Lower lobe of right lung (tissue), 2 donors: Measurements from ENCODE around the gene VAPA. TPM values are rescaled to one million over a fixed set of nuclear protein-coding genes. Genes with fewer than 3 reads are reported as not detected.

ENCODE experiments used
- ATAC-seq, 2 donors: fragments of 200-7000 bp; cut with Tn5 transposase; one replicate each; pipeline ENCODE4 v1.9.1; 2020 to 2022; ENCODE audit warnings: mild to moderate bottlenecking in 2 of 2, moderate library complexity in 2 of 2
- DNase-seq: peaks from one replicate; pipeline ENCODE4 v3.0.0-alpha.2; 2020
- H3K27ac ChIP-seq: fragments of 200-600 bp; one replicate; pipeline ENCODE4 v1.8.0; 2022
- H3K27me3 ChIP-seq: fragments of 200-600 bp; one replicate; pipeline ENCODE4 v1.8.0; 2022; ENCODE audit warnings: low read depth
- H3K36me3 ChIP-seq: fragments of 200-600 bp; one replicate; pipeline ENCODE4 v1.8.0; 2022; ENCODE audit warnings: mild to moderate bottlenecking
- H3K4me1 ChIP-seq: fragments of 200-600 bp; one replicate; pipeline ENCODE4 v1.8.0; 2022
- H3K4me3 ChIP-seq: fragments of 200-600 bp; one replicate; pipeline ENCODE4 v1.8.0; 2022; ENCODE audit warnings: mild to moderate bottlenecking
- H3K9me3 ChIP-seq: fragments of 200-600 bp; one replicate; pipeline ENCODE4 v1.8.0; 2022
- CTCF ChIP-seq: fragments of 200-600 bp; IDR thresholded peaks from one replicate; pipeline ENCODE4 v1.8.0; 2022; ENCODE audit warnings: antibody characterized with exemption, mild to moderate bottlenecking
- intact Hi-C: fragments of 100-400 bp; cut with DNase I; formaldehyde crosslinking; loops from one replicate; pipeline ENCODE4 v1.11.0; 2022
- total RNA-seq: library from RNA; stranded (reverse); fragmentation: NEBNext Ultra II Directional; extraction: Animal tissue kit (Norgen Biotek cat#: 25700); gene quantifications from one replicate; pipeline ENCODE4 v1.2.1, GENCODE V29; 2021
- donor health status: DM: no; HTN: yes; CAD: no; lungs with severe emphysema.

VAPA gene
- total RNA-seq, 1 donor from 2014 or later, result 235 TPM

DNA sequence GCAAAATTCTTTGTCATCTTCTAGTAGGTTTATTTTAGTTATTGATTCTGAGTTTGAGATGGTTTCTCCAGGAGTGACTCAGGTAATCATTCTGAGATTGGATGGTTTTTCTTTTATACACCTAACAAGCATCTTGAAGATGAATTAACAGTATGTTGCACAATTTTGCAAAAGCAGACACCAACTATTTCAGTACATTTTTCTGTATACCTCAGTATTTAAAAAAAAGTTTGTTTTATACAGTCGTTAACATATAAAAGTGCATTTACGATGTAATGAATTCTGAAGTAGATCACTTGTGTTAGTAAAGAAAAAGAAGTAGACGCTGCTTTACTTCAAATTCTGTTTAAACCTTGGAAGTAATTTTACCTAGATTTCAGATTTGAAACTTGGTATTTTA is 3.0 kb downstream of the VAPA start:
- H3K36me3 ChIP-seq, result no peaks in the 10 kb centered on the region
- ATAC-seq, result no peak
- H3K27ac ChIP-seq, result peak overlapping the region; percentile 98
- TF ChIP-seq CTCF, result no peak
- no peak for DNase-seq
- no peak overlapping the region for H3K4me3 ChIP-seq
- H3K4me1 ChIP-seq, result peaks cover 66% of the 10 kb centered on the region
- H3K9me3 ChIP-seq, result no peaks in the 10 kb centered on the region
- H3K27me3 ChIP-seq, result no peaks in the 10 kb centered on the region
- intact Hi-C loops, result no loop called here

GRCh38 chr18:9918016-9918680 is 4.3 kb downstream of the VAPA start:
- no peak for TF ChIP-seq CTCF
- peak overlapping the region; percentile 4 for H3K4me3 ChIP-seq
- no peaks in the 10 kb centered on the region for H3K27me3 ChIP-seq
- intact Hi-C loops, result no loop called here
- H3K9me3 ChIP-seq, result no peaks in the 10 kb centered on the region
- no peak overlapping the region for H3K27ac ChIP-seq
- no peaks in the 10 kb centered on the region for H3K36me3 ChIP-seq
- DNase-seq (no peak), ATAC-seq (no peak)
- peaks cover 70% of the 10 kb centered on the region for H3K4me1 ChIP-seq

DNA sequence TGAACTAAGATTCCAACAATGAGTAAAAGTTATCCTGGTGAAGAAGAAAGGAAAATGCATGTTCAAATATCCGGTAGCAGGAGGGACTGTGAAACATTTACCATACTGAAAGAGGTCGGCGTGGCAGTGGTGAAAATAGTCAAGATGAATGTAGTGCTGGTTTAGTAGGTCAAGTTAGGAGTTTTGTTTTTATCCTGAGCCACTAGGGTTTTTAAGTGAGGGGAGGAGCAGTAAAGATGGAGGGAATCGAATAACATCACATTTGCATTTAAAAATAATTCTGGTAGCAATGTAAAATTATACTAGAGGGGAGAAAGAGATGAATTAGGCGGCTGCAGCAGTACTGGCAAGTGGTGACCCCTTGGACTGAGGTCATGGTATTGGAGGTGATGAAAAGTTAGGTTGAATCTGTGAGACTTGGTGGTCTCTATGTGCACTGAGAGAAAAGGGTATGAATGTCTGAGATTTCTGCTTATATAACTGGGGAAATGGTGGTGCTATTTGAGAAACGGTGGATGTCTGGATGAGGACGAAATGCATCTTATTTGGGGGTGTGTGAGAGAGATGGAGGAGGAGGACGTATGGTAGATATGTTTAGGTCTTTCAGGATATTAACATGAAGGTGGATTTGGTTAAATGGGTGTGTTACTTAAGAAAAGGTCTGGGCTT is 5.9 kb downstream of the VAPA start:
- intact Hi-C loops, result no loop called here
- no peaks in the 10 kb centered on the region for H3K9me3 ChIP-seq
- no peak for TF ChIP-seq CTCF
- H3K27ac ChIP-seq, result no peak overlapping the region
- peaks cover 85% of the 10 kb centered on the region for H3K4me1 ChIP-seq
- ATAC-seq (no peak), DNase-seq (no peak)
- no peaks in the 10 kb centered on the region for H3K36me3 ChIP-seq
- no peaks in the 10 kb centered on the region for H3K27me3 ChIP-seq
- H3K4me3 ChIP-seq, result no peak overlapping the region

GRCh38 chr18:9922592-9923311 is 8.9 kb downstream of the VAPA start:
- DNase-seq, result no peak
- intact Hi-C loops, result no loop called here
- Histone ChIP-seq H3K36me3 (no peaks in the 10 kb centered on the region), H3K27me3 (no peaks in the 10 kb centered on the region), H3K27ac (no peak overlapping the region), H3K4me1 (peaks cover 97% of the 10 kb centered on the region), H3K4me3 (no peak overlapping the region), H3K9me3 (no peaks in the 10 kb centered on the region)
- ATAC-seq, result no peak
- TF ChIP-seq CTCF, result no peak

- Histone ChIP-seq H3K9me3 (no peaks in the 10 kb centered on the region), H3K4me1 (peaks cover 97% of the 10 kb centered on the region), H3K4me3 (no peak overlapping the region), H3K36me3 (no peaks in the 10 kb centered on the region), H3K27me3 (no peaks in the 10 kb centered on the region), H3K27ac (no peak overlapping the region)
- intact Hi-C loops, result no loop called here
- no peak for TF ChIP-seq CTCF
- DNase-seq (no peak), ATAC-seq (no peak)
Measured at GRCh38 chr18:9924371-9924943, 10.6 kb downstream of the VAPA start.
